Natural killer cell (primary cell): ENCODE measurements around the gene C13orf46. TPM values are rescaled to one million over a fixed set of nuclear protein-coding genes. Genes with fewer than 3 reads are reported as not detected.

Experiments
- ATAC-seq, 3 donors: fragments of 150-1000 bp in 2 of 3; fragments of 200-7000 bp in 1 of 3; cut with Tn5 transposase; 1 replicate in 1 of 3; 2 replicates in 2 of 3; pipeline ENCODE4 v1.10.0; 2021; ENCODE audit warnings: mild to moderate bottlenecking in 2 of 3, moderate library complexity in 2 of 3
- DNase-seq, 2 donors: peaks; one replicate each; pipeline versions ENCODE4 v3.0.0 to v3.0.0-alpha.2; 2013 to 2021; ENCODE audit warnings: mixed read lengths in 1 of 2
- H3K27ac ChIP-seq: one replicate; pipeline ENCODE4 v1.5.1; 2013; ENCODE audit warnings: mild to moderate bottlenecking, low read length
- H3K27me3 ChIP-seq: one replicate; pipeline ENCODE4 v1.6.1; 2013; ENCODE audit warnings: low read length; ENCODE audit not compliant: control insufficient read depth, insufficient read depth
- H3K36me3 ChIP-seq: one replicate; pipeline ENCODE4 v1.6.1; 2013; ENCODE audit warnings: low read length; ENCODE audit not compliant: control insufficient read depth, insufficient read depth
- H3K4me1 ChIP-seq: one replicate; pipeline ENCODE4 v1.6.1; 2013; ENCODE audit warnings: low read length; ENCODE audit not compliant: control insufficient read depth, insufficient read depth
- H3K4me3 ChIP-seq: one replicate; pipeline ENCODE4 v1.5.1; 2013; ENCODE audit warnings: low read length
- H3K9me3 ChIP-seq: one replicate; pipeline ENCODE4 v1.6.1; 2013; ENCODE audit warnings: low read length; ENCODE audit not compliant: control insufficient read depth, insufficient read depth
- H3K27ac Mint-ChIP-seq, 2 donors: one replicate each; pipeline ENCODE4 v1.8.0; 2022; ENCODE audit warnings: mild to moderate bottlenecking in 2 of 2, mixed read lengths in 2 of 2, moderate library complexity in 1 of 2
- H3K27me3 Mint-ChIP-seq, 2 donors: one replicate each; pipeline ENCODE4 v1.8.0; 2022; ENCODE audit warnings: low read depth in 2 of 2, mixed read lengths in 2 of 2
- H3K36me3 Mint-ChIP-seq: one replicate; pipeline ENCODE4 v1.8.0; 2022; ENCODE audit warnings: mixed read lengths
- H3K4me1 Mint-ChIP-seq, 2 donors: one replicate each; pipeline ENCODE4 v1.8.0; 2022; ENCODE audit warnings: mixed read lengths in 2 of 2
- H3K4me3 Mint-ChIP-seq: one replicate; pipeline ENCODE4 v1.8.0; 2022; ENCODE audit warnings: mild to moderate bottlenecking, moderate library complexity, mixed read lengths
- H3K9me3 Mint-ChIP-seq, 2 donors: one replicate each; pipeline ENCODE4 v1.8.0; 2022; ENCODE audit warnings: mixed read lengths in 2 of 2
- WGBS: methylation state at CpG from one replicate; pipeline ENCODE4 v1.1.7; 2013; ENCODE audit warnings: missing lambda C conversion rate; ENCODE audit not compliant: insufficient coverage; 5-methylcytosine and 5-hydroxymethylcytosine counted together
- intact Hi-C: fragments of 100-400 bp; cut with micrococcal nuclease; formaldehyde crosslinking; loops from one replicate; pipeline ENCODE4 v1.14.2; 2022
- total RNA-seq, 4 donors: library from RNA; stranded (reverse); fragments of 120-200 nt in 1 of 4; gene quantifications; one replicate each; pipeline versions ENCODE4 v1.2.3 to v1.2.4, GENCODE V29; 2013 to 2022
- TF ChIP-seq, protein P1 (sequence below): fragments of 200-600 bp; IDR thresholded peaks from one replicate; pipeline ENCODE4 v1.8.0; 2022; ENCODE audit warnings: antibody characterized with exemption

Gene C13orf46
- total RNA-seq, 3 donors from 2014 or later (not counting 1 experiment from before 2014, with no cell fraction given), result 21.1 to 23.9 (median 23.5) TPM

DNA sequence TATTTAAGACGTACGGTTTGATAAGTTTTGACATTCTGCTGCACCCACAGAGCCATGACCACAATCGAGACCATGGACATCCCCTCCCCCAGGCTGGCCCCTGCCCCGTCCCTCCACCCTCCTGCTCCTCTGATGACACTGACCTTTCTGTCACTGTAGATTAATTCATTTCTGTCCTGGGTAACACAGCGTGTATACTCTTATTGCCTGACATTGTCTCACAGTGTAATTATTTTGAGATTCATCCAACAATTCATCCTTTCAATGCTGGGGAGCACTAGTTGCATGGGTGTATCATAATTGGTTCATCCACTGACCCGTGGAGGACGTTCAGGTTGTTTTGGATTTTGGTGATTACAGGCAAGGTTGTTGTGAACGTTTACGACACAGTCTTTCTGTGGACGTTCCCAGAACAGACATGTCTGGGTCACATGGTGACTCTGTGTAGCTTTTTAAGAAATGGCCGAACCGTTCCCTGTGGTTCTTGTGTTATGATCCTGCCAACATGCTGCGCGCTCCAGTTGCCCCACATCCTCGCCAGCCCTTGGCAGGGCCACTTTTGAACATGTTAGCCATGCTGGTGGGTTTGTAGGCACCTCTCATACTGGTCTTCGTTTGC is 41.9 kb downstream of the C13orf46 start:
- Mint-ChIP-seq H3K4me3 (no peak overlapping the region), H3K36me3 (no peaks in the 10 kb centered on the region), H3K9me3 (no peaks in the 10 kb centered on the region), H3K27me3 (peaks cover 0 to 8% of the 10 kb centered on the region in 2 donors), H3K4me1 (peaks cover 0 to 22% of the 10 kb centered on the region in 2 donors), H3K27ac (no peak overlapping the region)
- no peaks in the 10 kb centered on the region for H3K36me3 ChIP-seq
- H3K4me3 ChIP-seq, result no peak overlapping the region
- H3K27ac ChIP-seq, result no peak overlapping the region
- intact Hi-C loops, result no loop called here
- WGBS, result 88% methylated on average over 16 of the region's 16 CpGs
- no peaks in the 10 kb centered on the region for H3K9me3 ChIP-seq
- H3K4me1 ChIP-seq, result peaks cover 12% of the 10 kb centered on the region
- ATAC-seq, result no peak
- peaks cover 2% of the 10 kb centered on the region for H3K27me3 ChIP-seq
- TF ChIP-seq, protein P1, sequence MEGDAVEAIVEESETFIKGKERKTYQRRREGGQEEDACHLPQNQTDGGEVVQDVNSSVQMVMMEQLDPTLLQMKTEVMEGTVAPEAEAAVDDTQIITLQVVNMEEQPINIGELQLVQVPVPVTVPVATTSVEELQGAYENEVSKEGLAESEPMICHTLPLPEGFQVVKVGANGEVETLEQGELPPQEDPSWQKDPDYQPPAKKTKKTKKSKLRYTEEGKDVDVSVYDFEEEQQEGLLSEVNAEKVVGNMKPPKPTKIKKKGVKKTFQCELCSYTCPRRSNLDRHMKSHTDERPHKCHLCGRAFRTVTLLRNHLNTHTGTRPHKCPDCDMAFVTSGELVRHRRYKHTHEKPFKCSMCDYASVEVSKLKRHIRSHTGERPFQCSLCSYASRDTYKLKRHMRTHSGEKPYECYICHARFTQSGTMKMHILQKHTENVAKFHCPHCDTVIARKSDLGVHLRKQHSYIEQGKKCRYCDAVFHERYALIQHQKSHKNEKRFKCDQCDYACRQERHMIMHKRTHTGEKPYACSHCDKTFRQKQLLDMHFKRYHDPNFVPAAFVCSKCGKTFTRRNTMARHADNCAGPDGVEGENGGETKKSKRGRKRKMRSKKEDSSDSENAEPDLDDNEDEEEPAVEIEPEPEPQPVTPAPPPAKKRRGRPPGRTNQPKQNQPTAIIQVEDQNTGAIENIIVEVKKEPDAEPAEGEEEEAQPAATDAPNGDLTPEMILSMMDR, result no peak
- DNase-seq, result no peak

DNA sequence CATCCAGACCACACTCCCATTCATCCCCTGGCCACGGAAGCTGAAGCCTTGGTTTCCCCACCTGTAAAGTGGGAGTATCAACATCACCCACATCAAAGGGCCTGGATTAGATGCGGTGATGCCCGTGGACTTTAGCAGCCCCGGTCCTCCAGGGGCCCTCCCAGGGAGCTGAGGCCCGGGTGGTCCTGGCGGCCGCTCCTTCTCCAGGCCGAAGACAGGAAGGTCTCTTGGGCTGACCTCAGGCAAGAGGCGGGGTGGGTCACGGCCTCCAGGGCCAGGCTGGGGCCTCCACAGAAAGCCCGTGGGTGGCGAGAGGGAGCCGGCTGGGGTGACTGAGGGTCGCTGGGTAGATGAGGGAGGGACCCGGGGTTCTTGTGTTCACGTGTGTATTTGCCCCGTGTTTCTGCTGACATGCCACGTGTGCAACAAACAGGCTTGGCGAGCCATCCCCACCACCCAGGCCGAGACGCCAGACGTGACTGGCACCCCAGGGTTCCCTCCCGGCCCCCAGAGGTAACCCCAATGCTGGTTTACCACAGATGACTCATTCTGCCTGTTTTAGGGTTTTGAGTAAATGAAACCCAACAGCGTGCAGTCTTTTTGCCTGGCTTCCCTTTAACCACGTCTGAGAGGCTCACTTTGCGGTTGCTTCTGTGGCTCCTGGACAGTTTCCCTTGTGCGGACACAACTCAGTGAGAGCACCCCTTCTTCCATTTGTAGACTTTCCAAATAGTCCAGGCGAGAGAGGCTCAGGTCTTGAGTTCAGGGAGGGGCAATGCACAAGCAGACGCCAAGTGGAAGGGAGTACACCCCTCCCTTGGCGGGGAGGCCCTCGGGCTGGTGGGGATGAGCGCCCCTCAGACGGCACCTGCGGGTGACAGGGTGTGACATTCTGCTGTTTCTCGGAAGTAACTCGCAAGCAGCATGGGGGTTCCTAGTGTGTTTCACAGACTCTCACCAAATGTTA is 42.9 kb downstream of the C13orf46 start:
- Mint-ChIP-seq H3K9me3 (no peaks in the 10 kb centered on the region), H3K27ac (no peak overlapping the region), H3K27me3 (peaks cover 0 to 7% of the 10 kb centered on the region in 2 donors), H3K36me3 (no peaks in the 10 kb centered on the region), H3K4me3 (no peak overlapping the region), H3K4me1 (peaks cover 0 to 22% of the 10 kb centered on the region in 2 donors)
- intact Hi-C loops, result no loop called here
- TF ChIP-seq, protein P1, result no peak
- DNase-seq (peak; percentile 43 to 74), ATAC-seq (peak in 2 of 3 donors; percentile 62 to 80)
- H3K36me3 ChIP-seq, result no peaks in the 10 kb centered on the region
- H3K27ac ChIP-seq, result no peak overlapping the region
- H3K4me3 ChIP-seq, result no peak overlapping the region
- no peaks in the 10 kb centered on the region for H3K9me3 ChIP-seq
- peaks cover 2% of the 10 kb centered on the region for H3K27me3 ChIP-seq
- WGBS, result 71% methylated on average over 36 of the region's 36 CpGs
- H3K4me1 ChIP-seq, result peaks cover 12% of the 10 kb centered on the region

DNA sequence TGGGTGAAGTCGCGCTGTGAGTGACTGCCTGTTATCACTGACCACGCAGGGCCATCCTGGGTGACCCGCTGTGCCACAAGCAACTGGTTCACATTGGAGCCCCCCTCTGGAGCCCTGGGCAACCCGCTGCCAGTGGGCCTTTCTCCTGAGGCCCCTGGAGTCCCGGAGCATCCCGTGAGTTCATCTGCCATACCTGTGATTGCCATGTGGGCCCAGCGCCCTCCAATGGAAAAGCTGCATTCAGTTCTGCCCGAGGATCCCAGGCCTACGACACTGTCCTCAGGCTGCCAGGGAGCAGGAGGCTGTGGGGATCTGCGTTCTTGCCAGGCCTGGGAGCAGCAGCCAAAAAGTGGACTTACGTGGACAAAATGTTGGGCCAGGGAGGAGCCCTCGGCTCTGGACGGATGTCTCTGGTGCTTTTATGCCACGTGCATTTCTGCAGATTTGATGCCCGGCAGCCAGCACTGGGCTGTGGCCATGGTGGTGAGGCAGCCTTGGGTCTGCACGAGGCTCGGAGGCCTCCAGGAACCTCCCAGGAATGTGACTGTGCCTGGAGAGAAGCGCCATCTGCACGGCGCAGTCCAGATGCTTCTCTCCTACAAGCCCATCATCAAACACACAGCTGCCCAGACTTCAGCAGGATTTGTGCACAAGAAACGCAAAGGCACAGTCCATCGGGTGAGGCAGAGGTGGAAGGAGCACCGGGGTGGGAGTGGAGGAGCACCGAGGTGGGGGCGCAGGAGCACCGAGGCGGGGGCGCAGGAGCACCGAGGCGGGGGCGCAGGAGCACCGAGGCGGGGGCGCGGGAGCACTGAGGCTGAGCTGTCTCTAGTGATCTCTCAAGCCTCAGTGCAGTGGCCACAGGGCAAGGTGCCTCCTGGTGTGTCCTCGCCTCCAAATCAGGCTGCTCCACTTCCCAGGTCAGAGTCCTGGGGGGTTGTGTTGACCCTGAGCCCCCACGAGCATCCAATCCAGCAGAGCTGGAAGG is 44.0 kb downstream of the C13orf46 start:
- intact Hi-C loops, result no loop called here
- 93% methylated on average over 38 of the region's 38 CpGs for WGBS
- H3K27me3 Mint-ChIP-seq, result peaks cover 6 to 7% of the 10 kb centered on the region in 2 donors

More for the DNA sequence above, 44.0 kb downstream of the C13orf46 start:
- no peak overlapping the region for H3K4me3 Mint-ChIP-seq
- Histone ChIP-seq H3K9me3 (no peaks in the 10 kb centered on the region), H3K27ac (no peak overlapping the region), H3K27me3 (peaks cover 4% of the 10 kb centered on the region), H3K4me1 (peaks cover 12% of the 10 kb centered on the region), H3K36me3 (no peaks in the 10 kb centered on the region), H3K4me3 (no peak overlapping the region)
- no peak overlapping the region for H3K27ac Mint-ChIP-seq
- H3K4me1 Mint-ChIP-seq, result peaks cover 0 to 22% of the 10 kb centered on the region in 2 donors
- TF ChIP-seq, protein P1, result no peak
- ATAC-seq (no peak), DNase-seq (peak in 1 of 2 donors; percentile 13)
- H3K36me3 Mint-ChIP-seq, result no peaks in the 10 kb centered on the region
- H3K9me3 Mint-ChIP-seq, result no peaks in the 10 kb centered on the region
